ENCODE measurements around the gene CPNE5. TPM values are rescaled to one million over a fixed set of nuclear protein-coding genes. Genes with fewer than 3 reads are reported as not detected.

The CPNE5 gene
- total and polyA plus RNA-seq, 12 donors, result 0.26 to 3.5 (median 1.1) TPM; not detected in 1

- 76 to 84% (median 81%) methylated on average over 13 of the region's 13 CpGs for WGBS, 4 donors
- no peak for DNase-seq
- TF ChIP-seq CTCF (IDR thresholded peaks at IDR 0.05) (no peak), POLR2A (IDR thresholded peaks at IDR 0.05) (no peak)
- H3K27me3 ChIP-seq, result no peaks in the 10 kb centered on the region
- peak overlapping the region in 1 of 5 donors; percentile 21 for H3K27ac ChIP-seq
- H3K4me1 ChIP-seq (replicated peaks in 1 of 2), result no peaks in the 10 kb centered on the region
- no peaks in the 10 kb centered on the region for H3K36me3 ChIP-seq (replicated peaks in 1 of 2)
- no peak overlapping the region for H3K4me3 ChIP-seq
- intact Hi-C loops (cut with DNase I), result no loop called here
- no peaks in the 10 kb centered on the region for H3K9me3 ChIP-seq (replicated peaks in 1 of 3)
Observed at GRCh38 chr6:36739947-36740817, 99.1 kb downstream of the CPNE5 start.

- H3K36me3 ChIP-seq (replicated peaks in 1 of 2), result no peaks in the 10 kb centered on the region
- H3K27ac ChIP-seq, result no peak overlapping the region
- no peak for DNase-seq
- no peak overlapping the region for H3K4me3 ChIP-seq
- no peaks in the 10 kb centered on the region for H3K27me3 ChIP-seq
- peaks cover 0 to 5% of the 10 kb centered on the region in 2 donors for H3K4me1 ChIP-seq (replicated peaks in 1 of 2)
- intact Hi-C loops (cut with DNase I), result no loop called here
- WGBS, 4 donors, result 91 to 100% (median 97%) methylated on average over 1 of the region's 1 CpG
- no peak for TF ChIP-seq CTCF (IDR thresholded peaks at IDR 0.05)
- TF ChIP-seq POLR2A (IDR thresholded peaks at IDR 0.05), result no peak
- H3K9me3 ChIP-seq (replicated peaks in 1 of 3), result no peaks in the 10 kb centered on the region
Observed at GRCh38 chr6:36738108-36738507, 101.1 kb downstream of the CPNE5 start.

GRCh38 chr6:36737043-36737785 is 102.0 kb downstream of the CPNE5 start:
- H3K27ac ChIP-seq, result no peak overlapping the region
- H3K36me3 ChIP-seq (replicated peaks in 1 of 2), result no peaks in the 10 kb centered on the region
- WGBS, 4 donors, result 92 to 96% (median 94%) methylated on average over 4 to 14 of the region's 14 CpGs
- TF ChIP-seq CTCF (IDR thresholded peaks at IDR 0.05) (no peak), POLR2A (IDR thresholded peaks at IDR 0.05) (no peak)
- peaks cover 0 to 5% of the 10 kb centered on the region in 2 donors for H3K4me1 ChIP-seq (replicated peaks in 1 of 2)
- no peaks in the 10 kb centered on the region for H3K27me3 ChIP-seq
- no peaks in the 10 kb centered on the region for H3K9me3 ChIP-seq (replicated peaks in 1 of 3)
- DNase-seq, result no peak
- no peak overlapping the region for H3K4me3 ChIP-seq
- intact Hi-C loops (cut with DNase I), result no loop called here

Measured in adrenal gland (tissue), 12 donors.